Muscle layer of colon (tissue), 2 donors: ENCODE data around the gene SH3GL3.

Experiments used
- H3K27ac ChIP-seq: one replicate; pipeline ENCODE4 v1.7.0; 2013; ENCODE audit warnings: low read depth, mild to moderate bottlenecking, low read length, moderate library complexity
- H3K27me3 ChIP-seq, 2 donors: one replicate each; pipeline ENCODE4 v1.7.0; 2013; ENCODE audit warnings: low read length in 2 of 2, mild to moderate bottlenecking in 2 of 2; ENCODE audit not compliant: insufficient read depth in 2 of 2, control insufficient read depth in 1 of 2
- H3K36me3 ChIP-seq: one replicate; pipeline ENCODE4 v1.7.0; 2013; ENCODE audit warnings: mild to moderate bottlenecking, low read length; ENCODE audit not compliant: insufficient read depth
- H3K4me1 ChIP-seq: one replicate; pipeline ENCODE4 v1.7.0; 2013; ENCODE audit warnings: mild to moderate bottlenecking, low read length; ENCODE audit not compliant: insufficient read depth
- H3K4me3 ChIP-seq, 2 donors: one replicate each; pipeline ENCODE4 v1.7.0; 2013; ENCODE audit warnings: low read length in 2 of 2, low read depth in 1 of 2, mild to moderate bottlenecking in 1 of 2, moderate library complexity in 1 of 2
- H3K9ac ChIP-seq: one replicate; pipeline ENCODE4 v1.7.0; 2013; ENCODE audit warnings: low read length
- H3K9me3 ChIP-seq: one replicate; pipeline ENCODE4 v1.7.0; 2013; ENCODE audit warnings: mild to moderate bottlenecking, low read length
- donor health status: abdominal sarcoma.
- donor health status: Adenocarcinoma of cecum.

SH3GL3 gene

GRCh38 chr15:83446904-83447709, at the start of gene SH3GL3:
SH3GL3 (plus strand) TSS chr15:83447341; CDS start chr15:83447534, 193 bp downstream.
- Histone ChIP-seq H3K4me3 (peak within 1 kb of the TSS; percentile 61 to 64), H3K27me3 (peaks cover 0 to 13% of the 10 kb centered on the region in 2 donors), H3K9me3 (no peaks in the 10 kb centered on the region), H3K4me1 (no peaks in the 10 kb centered on the region), H3K27ac (peak within 1 kb of the TSS; percentile 13), H3K9ac (no peak within 1 kb of the TSS), H3K36me3 (no peaks in the 10 kb centered on the region)

- Histone ChIP-seq H3K36me3 (no peaks in the 10 kb centered on the region), H3K9me3 (no peaks in the 10 kb centered on the region), H3K4me1 (no peaks in the 10 kb centered on the region), H3K9ac (no peak overlapping the region), H3K4me3 (no peak overlapping the region), H3K27ac (no peak overlapping the region), H3K27me3 (peaks cover 0 to 5% of the 10 kb centered on the region in 2 donors)
These were observed 48.5 kb upstream of the SH3GL3 start for GRCh38 chr15:83398626-83399025.

GRCh38 chr15:83404121-83404520, 43.0 kb upstream of the SH3GL3 start:
- Histone ChIP-seq H3K27ac (no peak overlapping the region), H3K27me3 (no peaks in the 10 kb centered on the region), H3K9me3 (no peaks in the 10 kb centered on the region), H3K4me3 (no peak overlapping the region), H3K4me1 (no peaks in the 10 kb centered on the region), H3K9ac (no peak overlapping the region), H3K36me3 (no peaks in the 10 kb centered on the region)

- Histone ChIP-seq H3K27me3 (no peaks in the 10 kb centered on the region), H3K27ac (no peak overlapping the region), H3K4me1 (no peaks in the 10 kb centered on the region), H3K36me3 (no peaks in the 10 kb centered on the region), H3K9me3 (no peaks in the 10 kb centered on the region), H3K4me3 (no peak overlapping the region), H3K9ac (no peak overlapping the region)
These were observed 36.6 kb upstream of the SH3GL3 start for GRCh38 chr15:83410532-83410931.

GRCh38 chr15:83413054-83413719, 34.0 kb upstream of the SH3GL3 start:
- Histone ChIP-seq H3K4me1 (no peaks in the 10 kb centered on the region), H3K36me3 (no peaks in the 10 kb centered on the region), H3K27ac (no peak overlapping the region), H3K4me3 (no peak overlapping the region), H3K9ac (no peak overlapping the region), H3K9me3 (no peaks in the 10 kb centered on the region), H3K27me3 (no peaks in the 10 kb centered on the region)

GRCh38 chr15:83422081-83422480, 25.1 kb upstream of the SH3GL3 start:
- H3K27ac ChIP-seq = no peak overlapping the region
- H3K4me1 ChIP-seq = no peaks in the 10 kb centered on the region
- no peaks in the 10 kb centered on the region for H3K36me3 ChIP-seq
- H3K27me3 ChIP-seq = peaks cover 0 to 3% of the 10 kb centered on the region in 2 donors
- no peak overlapping the region for H3K4me3 ChIP-seq
- no peak overlapping the region for H3K9ac ChIP-seq
- no peaks in the 10 kb centered on the region for H3K9me3 ChIP-seq

- H3K36me3 ChIP-seq = no peaks in the 10 kb centered on the region
- H3K9me3 ChIP-seq = no peaks in the 10 kb centered on the region
- H3K9ac ChIP-seq = no peak overlapping the region
- H3K27ac ChIP-seq = no peak overlapping the region
- H3K27me3 ChIP-seq = peaks cover 0 to 3% of the 10 kb centered on the region in 2 donors
- no peak overlapping the region for H3K4me3 ChIP-seq
- H3K4me1 ChIP-seq = no peaks in the 10 kb centered on the region
These were observed 24.6 kb upstream of the SH3GL3 start for GRCh38 chr15:83422541-83422940.

GRCh38 chr15:83424101-83424500, 23.0 kb upstream of the SH3GL3 start:
- no peak overlapping the region for H3K9ac ChIP-seq
- no peaks in the 10 kb centered on the region for H3K4me1 ChIP-seq
- no peak overlapping the region for H3K4me3 ChIP-seq
- no peaks in the 10 kb centered on the region for H3K9me3 ChIP-seq
- no peaks in the 10 kb centered on the region for H3K36me3 ChIP-seq
- H3K27me3 ChIP-seq = peaks cover 0 to 3% of the 10 kb centered on the region in 2 donors
- no peak overlapping the region for H3K27ac ChIP-seq

GRCh38 chr15:83430441-83430840, 16.7 kb upstream of the SH3GL3 start:
- H3K27me3 ChIP-seq = no peaks in the 10 kb centered on the region
- H3K9me3 ChIP-seq = no peaks in the 10 kb centered on the region
- H3K36me3 ChIP-seq = no peaks in the 10 kb centered on the region
- H3K9ac ChIP-seq = no peak overlapping the region
- no peak overlapping the region for H3K4me3 ChIP-seq
- no peaks in the 10 kb centered on the region for H3K4me1 ChIP-seq
- no peak overlapping the region for H3K27ac ChIP-seq

- H3K4me3 ChIP-seq = no peak overlapping the region
- no peak overlapping the region for H3K9ac ChIP-seq
- H3K9me3 ChIP-seq = no peaks in the 10 kb centered on the region
- no peaks in the 10 kb centered on the region for H3K4me1 ChIP-seq
- H3K36me3 ChIP-seq = no peaks in the 10 kb centered on the region
- no peak overlapping the region for H3K27ac ChIP-seq
- no peaks in the 10 kb centered on the region for H3K27me3 ChIP-seq
These were observed 15.6 kb upstream of the SH3GL3 start for GRCh38 chr15:83431521-83431920.

GRCh38 chr15:83435202-83435601, 11.9 kb upstream of the SH3GL3 start:
- no peaks in the 10 kb centered on the region for H3K27me3 ChIP-seq

More at GRCh38 chr15:83435202-83435601, 11.9 kb upstream of the SH3GL3 start:
- Histone ChIP-seq H3K9ac (no peak overlapping the region), H3K4me1 (peaks cover 6% of the 10 kb centered on the region), H3K4me3 (no peak overlapping the region), H3K36me3 (no peaks in the 10 kb centered on the region), H3K27ac (no peak overlapping the region), H3K9me3 (no peaks in the 10 kb centered on the region)
